A172 (cell line): ENCODE measurements around the gene ELMOD2. TPM values are rescaled to one million over a fixed set of nuclear protein-coding genes. Genes with fewer than 3 reads are reported as not detected.
A peak's percentile ranks its signal among the peaks of the same experiment; 100 is the strongest.
"Not testable (repeated sequence)": the region's sequence is repeated elsewhere in the genome, so short reads cannot be mapped to it uniquely, and the experiment has no call there.

ENCODE experiments used
- DNase-seq: peaks from one replicate; pipeline ENCODE4 v3.0.0-alpha.2; 2015; ENCODE audit warnings: low spot score
- total RNA-seq: library from RNA; depleted of rRNA; stranded (reverse); fragments of >200 nt; shearing (Covaris generic); gene quantifications from 2 replicates; pipeline ENCODE4 v1.2.3, GENCODE V29; 2014; rRNA removed

ELMOD2 gene
- total RNA-seq = 29.8 and 38.8 TPM in 2 replicates

GRCh38 chr4:140523857-140524742 is at the start of gene ELMOD2:
Gene ELMOD2 (plus strand): TSS chr4:140524168. CDS start chr4:140525429, 1,261 bp downstream.
- DNase-seq = peak; percentile 95

GRCh38 chr4:140483445-140483844 is 40.5 kb upstream of the ELMOD2 start:
- DNase-seq = no peak

GRCh38 chr4:140485939-140486338 is 38.0 kb upstream of the ELMOD2 start:
- no peak for DNase-seq

- DNase-seq = no peak
Observed at GRCh38 chr4:140497405-140497746, 26.6 kb upstream of the ELMOD2 start.

- no peak for DNase-seq
Observed at GRCh38 chr4:140497747-140498636, 26.0 kb upstream of the ELMOD2 start, which contains the start of gene MGAT4D. Gene MGAT4D (minus strand): TSS chr4:140498293. CDS start chr4:140498222, 71 bp downstream.

- DNase-seq = no peak
Observed at GRCh38 chr4:140499391-140499790, 24.6 kb upstream of the ELMOD2 start.

GRCh38 chr4:140504261-140504660 is 19.7 kb upstream of the ELMOD2 start:
- DNase-seq = no peak

GRCh38 chr4:140513765-140514164 is 10.2 kb upstream of the ELMOD2 start:
- DNase-seq = not testable (repeated sequence)

GRCh38 chr4:140515423-140515822 is 8.5 kb upstream of the ELMOD2 start:
- no peak for DNase-seq

- DNase-seq = no peak
Observed at GRCh38 chr4:140523370-140523856, 555 bp upstream of the ELMOD2 start.

GRCh38 chr4:140529434-140529833 is 5.5 kb downstream of the ELMOD2 start:
- DNase-seq = no peak

- no peak for DNase-seq
Observed at GRCh38 chr4:140533951-140534480, 10.0 kb downstream of the ELMOD2 start.

GRCh38 chr4:140556372-140557085 is 32.6 kb downstream of the ELMOD2 start:
- DNase-seq = no peak

GRCh38 chr4:140557831-140558435 is 34.0 kb downstream of the ELMOD2 start:
- no peak for DNase-seq

- DNase-seq = no peak
Observed at GRCh38 chr4:140559696-140560095, 35.7 kb downstream of the ELMOD2 start.

GRCh38 chr4:140568507-140569306 is 44.7 kb downstream of the ELMOD2 start, which contains the start of gene UCP1:
Gene UCP1 (minus strand): TSS chr4:140568961. CDS start chr4:140568729, 232 bp downstream.
- DNase-seq = no peak

GRCh38 chr4:140569307-140569638 is 45.3 kb downstream of the ELMOD2 start:
- DNase-seq = no peak

GRCh38 chr4:140571620-140572019 is 47.7 kb downstream of the ELMOD2 start:
- no peak for DNase-seq

- DNase-seq = no peak
Observed at GRCh38 chr4:140575489-140575888, 51.5 kb downstream of the ELMOD2 start.

GRCh38 chr4:140579278-140579677 is 55.3 kb downstream of the ELMOD2 start:
- DNase-seq = no peak
